ENCODE results near the gene LRRFIP2.

DNA sequence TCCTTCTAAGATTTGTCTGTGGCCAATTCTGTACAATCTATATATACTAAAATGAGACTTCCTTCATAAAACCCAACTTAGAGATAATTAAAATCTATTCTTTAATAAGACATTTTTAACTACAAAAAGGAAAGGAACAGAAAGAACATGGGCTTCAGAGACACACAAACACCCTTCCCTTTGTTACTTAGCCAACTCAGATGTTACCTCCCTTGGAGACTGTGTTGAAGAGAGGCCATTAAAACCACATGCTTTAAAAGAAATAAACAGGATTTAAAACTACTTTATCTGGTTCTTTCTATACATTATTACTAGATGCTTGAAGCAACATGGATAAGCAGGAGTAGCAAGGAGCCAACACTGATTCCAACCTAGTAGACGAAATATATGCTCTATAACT is 42.0 kb downstream of the LRRFIP2 start:
- TF ChIP-seq, protein P1, sequence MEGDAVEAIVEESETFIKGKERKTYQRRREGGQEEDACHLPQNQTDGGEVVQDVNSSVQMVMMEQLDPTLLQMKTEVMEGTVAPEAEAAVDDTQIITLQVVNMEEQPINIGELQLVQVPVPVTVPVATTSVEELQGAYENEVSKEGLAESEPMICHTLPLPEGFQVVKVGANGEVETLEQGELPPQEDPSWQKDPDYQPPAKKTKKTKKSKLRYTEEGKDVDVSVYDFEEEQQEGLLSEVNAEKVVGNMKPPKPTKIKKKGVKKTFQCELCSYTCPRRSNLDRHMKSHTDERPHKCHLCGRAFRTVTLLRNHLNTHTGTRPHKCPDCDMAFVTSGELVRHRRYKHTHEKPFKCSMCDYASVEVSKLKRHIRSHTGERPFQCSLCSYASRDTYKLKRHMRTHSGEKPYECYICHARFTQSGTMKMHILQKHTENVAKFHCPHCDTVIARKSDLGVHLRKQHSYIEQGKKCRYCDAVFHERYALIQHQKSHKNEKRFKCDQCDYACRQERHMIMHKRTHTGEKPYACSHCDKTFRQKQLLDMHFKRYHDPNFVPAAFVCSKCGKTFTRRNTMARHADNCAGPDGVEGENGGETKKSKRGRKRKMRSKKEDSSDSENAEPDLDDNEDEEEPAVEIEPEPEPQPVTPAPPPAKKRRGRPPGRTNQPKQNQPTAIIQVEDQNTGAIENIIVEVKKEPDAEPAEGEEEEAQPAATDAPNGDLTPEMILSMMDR (conservative IDR thresholded peaks at IDR 0.05 in 1 of 2, IDR thresholded peaks at IDR 0.05 in 1 of 2; ENCODE audit: extremely low read depth in 1 of 2, insufficient read depth in 1 of 2, low read depth in 1 of 2, low read length in 2 of 2), result no peak
- TF ChIP-seq EZH2 (IDR thresholded peaks at IDR 0.05; ENCODE audit: borderline replicate concordance, low read length), result no peak

Measured in mammary epithelial cell (primary cell).